OCI-M2 (cell line): ENCODE results near the gene AQP12B.
"Not testable (repeated sequence)": the region's sequence is repeated elsewhere in the genome, so short reads cannot be mapped to it uniquely, and the experiment has no call there.

Source experiments
- DNase-seq: peaks from one replicate; lab custom pipeline; 2025; ENCODE audit not compliant: unreplicated experiment; lab: John Stamatoyannopoulos, UW

The AQP12B gene

DNA sequence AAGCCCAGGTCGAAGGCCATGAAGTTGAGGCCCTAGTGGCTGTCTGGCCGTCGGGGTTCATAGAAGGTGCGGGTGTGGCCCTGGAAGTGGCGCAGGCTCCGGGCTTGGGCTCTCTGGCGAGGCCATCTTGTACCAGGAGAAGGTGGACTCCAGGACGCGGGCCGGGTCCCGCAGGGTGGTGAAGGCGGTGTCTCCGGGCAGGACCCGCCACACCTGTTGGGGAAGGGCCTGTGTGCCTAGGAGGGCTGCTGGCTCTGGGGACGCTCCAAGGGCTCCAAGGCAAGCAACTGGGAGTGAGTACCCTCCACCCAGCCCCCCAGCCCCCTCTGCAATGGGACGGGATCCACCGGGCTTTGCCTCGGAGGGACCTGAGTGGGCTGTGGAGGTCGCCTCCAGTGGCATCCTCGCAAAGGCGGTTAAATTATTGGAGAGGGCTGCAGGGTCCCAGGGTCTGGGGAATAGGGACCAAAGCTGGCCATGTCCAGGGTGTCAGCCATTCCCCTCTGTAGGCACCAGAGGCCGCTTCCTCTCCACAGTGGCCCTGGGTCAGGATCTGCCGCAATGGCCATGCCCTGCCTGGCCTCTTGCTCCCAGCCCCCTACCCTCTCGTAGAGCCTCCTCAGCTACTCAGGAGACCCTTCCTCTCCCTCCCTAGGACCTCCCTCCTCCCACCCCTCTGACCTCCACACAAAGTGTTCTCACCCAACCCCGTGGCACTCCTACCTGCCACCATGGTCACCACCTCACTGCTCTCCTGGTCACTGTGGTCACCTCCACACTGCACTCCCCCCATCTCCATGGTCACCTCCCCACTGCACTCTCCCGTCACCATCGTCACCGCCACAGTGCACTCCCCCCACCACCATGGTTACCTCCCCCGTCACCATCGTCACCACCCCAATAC lies 19.3 kb upstream of the AQP12B start:
- no peak for DNase-seq

DNA sequence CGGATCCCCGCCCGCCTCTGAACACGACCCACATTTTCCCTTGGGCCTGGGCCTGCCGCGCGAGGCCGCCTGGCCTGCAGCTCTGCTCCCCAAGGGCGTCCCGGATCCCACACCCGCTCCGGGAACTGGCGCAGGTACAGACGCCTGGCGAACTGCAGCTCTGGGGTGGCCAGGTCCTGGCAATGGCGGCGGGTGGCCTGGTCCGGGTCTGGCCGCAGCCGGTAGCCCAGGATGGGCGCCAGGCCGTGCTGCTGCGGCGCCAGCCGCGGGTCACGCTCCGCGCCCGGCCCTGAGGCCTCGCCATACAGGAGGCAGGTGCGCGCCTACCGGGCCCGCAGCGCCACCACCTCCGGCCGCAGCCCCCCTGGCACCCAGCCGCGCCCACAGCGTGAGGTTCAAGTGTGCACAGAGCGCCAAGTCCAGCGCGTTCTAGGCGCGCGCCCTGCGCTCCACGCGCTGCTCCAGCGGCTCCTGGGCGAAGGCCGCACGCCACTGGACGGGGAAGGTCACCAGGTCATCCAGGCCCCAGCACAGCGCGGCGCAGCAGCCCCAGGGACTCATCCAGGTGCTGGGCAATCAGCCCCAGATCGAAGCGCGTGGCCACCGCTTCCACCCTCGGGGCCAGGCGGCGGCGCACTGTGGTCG lies 18.5 kb upstream of the AQP12B start:
- no peak for DNase-seq

DNA sequence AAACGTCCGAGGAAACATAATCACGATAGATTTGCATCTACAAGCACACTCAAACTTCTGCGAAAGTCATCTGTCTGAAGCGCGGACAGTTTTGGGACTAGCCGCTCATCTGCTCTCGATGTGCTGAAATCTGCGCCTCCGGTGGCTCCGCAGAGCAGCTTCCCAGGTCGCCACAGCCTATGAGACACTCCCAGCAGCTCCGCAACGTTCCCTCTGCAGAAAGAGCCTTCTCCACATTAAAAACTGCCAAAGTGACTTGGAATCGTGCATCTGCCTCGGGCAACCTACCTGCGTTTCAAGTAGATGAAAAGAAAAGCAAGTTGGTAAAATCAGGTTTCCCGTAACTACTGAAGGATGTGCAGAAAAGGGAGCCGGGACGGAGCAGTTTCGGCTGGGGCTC lies 17.9 kb upstream of the AQP12B start:
- DNase-seq = not testable (repeated sequence)

DNA sequence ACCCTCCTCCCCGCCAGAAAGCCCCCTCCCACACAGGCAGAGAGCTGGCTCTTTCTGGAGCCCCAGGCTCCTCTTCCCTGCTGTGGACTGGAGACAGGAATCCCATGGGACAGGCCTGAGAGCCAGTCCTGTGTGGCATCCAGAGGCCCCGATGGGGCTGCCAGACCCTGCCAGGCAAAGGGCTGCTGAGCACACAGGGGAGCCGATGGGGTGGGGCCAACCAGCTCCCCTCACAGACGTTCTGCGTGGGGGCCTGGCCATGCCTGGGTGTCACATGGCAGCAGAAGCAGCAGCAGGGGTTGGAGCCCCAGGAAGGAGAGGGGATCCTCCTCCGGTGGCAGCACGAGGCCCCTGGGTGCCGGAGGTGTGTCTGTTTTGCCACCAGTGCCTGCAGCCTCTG lies 17.1 kb upstream of the AQP12B start:
- not testable (repeated sequence) for DNase-seq

DNA sequence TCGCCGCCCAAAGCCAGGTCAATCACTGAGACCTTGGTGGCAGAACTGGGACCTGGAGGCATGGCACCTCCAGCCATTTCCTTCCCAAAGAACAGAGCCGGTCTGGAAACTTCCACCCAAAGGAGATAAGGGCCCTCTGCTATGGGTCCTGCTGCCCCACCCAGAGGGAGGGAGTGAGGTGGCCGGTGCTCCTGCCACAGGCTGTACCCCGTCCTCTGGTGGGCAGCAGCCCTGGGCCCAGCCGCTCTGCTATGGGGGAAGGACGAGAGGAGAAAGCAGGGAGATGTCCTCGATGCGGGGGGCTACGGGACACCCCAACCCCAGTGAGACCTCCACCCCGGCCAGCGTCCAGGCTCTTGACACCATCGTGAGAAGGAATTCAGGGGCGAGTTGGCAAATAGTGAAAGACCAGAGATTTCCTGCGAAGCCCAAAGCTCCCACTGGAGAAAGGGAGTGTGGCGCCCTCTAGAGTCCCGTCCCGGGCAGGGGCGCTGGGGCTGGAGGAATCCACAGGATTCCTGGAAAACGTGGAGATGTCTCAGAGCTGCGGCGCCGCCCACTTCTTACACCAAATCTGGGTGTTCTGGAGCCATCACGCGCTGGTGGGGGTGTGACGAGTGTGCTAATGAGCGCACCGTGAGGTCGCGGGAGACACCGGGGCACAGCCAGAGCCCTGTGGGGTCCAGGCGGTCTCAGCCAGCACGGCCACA lies 16.3 kb upstream of the AQP12B start:
- DNase-seq = not testable (repeated sequence)

DNA sequence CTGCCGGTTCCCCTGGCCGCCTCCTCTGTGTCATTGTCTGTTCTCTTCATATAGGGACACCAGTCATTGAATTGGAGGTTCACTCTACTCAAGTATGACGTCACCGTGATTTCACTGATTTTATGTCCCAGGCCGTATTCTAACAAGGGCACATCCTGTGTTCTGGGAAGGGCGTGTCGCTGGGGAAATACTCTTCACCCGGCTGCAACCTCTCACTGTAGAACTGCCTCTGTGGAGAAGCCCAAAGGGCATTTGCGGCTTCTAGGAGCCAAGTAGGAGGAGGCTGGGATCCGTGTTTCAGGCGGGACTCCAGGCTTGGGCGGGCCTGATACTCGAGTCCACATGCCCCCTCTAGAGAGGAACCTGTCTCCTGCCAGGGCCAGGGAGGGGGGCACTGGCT lies 13.8 kb upstream of the AQP12B start:
- DNase-seq = not testable (repeated sequence)

DNA sequence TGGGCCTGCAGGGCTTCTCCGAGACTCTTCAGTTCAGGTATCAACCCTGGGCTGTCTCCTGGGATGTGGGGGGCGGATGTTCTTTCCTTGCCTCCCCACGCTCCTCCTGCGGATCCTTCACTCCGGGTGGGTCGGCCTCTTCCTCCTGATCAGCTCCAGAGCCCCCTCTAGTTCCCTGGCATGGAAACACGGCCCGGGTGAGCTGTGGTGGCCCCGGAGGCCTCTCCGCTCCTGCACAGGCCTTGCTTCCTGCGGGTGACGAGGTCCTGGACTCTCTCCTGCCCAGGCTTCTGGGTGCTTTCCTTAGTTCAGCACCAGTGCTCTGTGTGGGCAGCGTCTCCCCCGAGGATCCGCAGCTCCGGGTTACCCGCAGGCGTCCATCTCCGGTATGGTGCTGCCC lies 12.9 kb upstream of the AQP12B start:
- not testable (repeated sequence) for DNase-seq

DNA sequence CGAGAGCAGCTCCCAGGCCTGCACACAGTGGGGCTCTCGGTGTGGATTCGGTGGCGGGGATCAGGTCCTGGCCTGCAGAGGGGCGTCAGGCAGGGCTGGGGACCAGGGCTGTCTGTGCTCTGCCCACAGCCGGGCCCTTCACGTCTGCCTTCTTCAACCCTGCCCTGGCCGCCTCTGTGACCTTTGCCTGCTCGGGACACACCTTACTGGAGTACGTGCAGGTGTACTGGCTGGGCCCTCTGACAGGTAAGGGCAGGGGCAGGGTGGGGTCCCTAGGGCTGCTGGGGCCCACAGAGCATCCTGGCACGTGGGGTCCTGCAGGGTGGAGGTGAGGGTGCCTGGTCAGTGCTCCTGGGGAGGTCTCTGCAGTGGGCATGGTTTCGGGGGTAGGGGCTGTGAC lies 11.6 kb upstream of the AQP12B start:
- DNase-seq = not testable (repeated sequence)

DNA sequence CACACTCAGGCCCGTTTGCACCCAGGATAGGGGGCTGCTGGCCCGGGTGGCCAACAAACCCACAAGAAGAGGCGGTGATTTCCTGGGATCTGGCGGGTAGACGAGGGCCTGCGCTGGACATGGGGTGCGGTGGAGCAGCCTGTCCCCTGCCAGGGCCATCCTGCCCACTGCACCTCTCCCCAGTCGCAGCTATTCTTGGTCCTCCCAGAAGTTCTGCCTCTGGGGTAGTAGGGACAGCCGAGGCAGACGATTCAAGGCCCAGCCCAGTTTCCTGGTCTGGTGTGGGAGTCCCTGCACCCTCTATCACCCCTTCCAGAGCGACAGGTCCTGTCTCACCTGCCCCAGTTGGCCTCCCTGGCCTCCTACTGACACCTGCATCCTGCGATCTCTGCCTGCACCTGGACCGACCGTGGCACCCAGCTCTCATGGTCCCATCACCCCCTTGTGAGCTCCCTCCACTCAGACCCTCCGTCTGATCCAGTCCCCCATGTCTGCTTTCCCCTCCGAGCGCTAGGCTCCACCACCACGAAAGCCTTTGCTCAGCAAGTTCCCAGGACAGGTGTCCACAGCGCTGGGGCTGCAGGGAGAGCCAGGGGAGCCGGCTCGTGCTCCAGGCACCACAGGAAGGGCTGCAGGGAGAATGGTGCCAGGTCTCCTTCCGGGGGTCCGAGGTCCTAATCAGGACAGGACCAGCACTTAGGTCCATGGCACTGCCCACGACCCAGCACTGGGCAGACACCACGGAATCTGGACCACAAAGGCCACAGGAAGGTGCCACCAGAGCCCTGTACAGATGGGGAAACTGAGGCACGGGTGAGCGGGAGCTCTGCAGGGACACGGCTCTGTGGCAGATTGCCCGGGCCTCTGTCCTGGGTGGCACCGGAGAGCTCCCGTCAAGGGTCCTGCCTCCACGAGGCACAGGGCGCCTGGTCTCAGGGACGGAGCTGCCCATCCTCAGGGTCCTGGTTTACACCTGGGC lies 10.2 kb upstream of the AQP12B start:
- DNase-seq = not testable (repeated sequence)

DNA sequence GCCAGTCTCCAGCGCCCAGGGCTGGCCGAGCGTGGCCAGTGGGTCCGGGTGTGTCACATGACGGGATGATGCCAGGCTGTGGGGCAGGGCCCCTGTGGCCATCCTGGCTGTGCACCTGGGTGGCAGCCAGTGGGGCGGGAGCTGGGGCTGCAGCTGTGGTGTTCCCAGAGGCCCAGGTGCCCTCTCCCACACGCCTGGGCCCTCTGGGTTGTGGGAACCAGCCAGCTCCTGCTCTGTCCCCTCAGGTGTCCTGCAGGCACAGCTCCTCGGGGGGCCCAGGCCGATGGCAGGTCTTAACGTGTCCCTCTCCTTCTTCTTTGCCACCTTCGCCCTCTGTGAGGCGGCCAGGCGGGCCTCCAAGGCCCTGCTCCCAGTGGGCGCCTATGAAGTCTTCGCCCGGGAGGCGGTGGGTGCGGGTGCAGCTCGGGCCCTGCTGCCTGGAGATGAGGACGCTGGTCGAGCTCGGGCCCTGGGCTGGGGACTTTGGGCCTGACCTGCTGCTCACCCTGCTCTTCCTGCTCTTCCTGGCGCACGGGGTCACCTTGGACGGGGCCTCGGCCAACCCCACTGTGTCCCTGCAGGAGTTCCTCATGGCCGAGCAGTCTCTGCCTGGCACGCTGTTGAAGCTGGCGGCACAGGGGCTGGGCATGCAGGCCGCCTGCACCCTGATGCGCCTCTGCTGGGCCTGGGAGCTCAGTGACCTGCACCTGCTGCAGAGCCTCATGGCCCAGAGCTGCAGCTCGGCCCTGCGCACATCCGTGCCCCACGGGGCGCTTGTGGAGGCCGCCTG lies 9.1 kb upstream of the AQP12B start, which contains the start of gene AQP12A:
AQP12A (plus strand) TSS at position 236 of the 790 bp plus-strand sequence; CDS start at position 284, 48 bp downstream.
- not testable (repeated sequence) for DNase-seq

DNA sequence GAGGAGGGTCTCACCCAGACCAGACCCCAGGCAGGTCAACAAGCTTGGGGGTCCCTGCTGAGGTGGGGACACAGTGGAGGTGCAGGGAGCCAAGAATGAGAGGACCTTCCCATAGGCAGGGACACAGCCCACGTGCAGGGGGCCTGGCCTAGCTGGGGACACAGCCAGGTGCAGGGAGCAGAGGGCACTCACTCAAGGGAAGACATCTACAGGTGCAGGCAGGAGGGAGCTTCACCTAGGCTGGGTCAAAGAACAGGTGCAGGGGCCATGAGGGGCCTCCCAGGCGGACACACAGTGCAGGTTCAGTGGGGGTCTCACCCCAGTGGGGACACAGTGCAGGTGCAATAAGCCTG lies 8.4 kb upstream of the AQP12B start:
- not testable (repeated sequence) for DNase-seq

DNA sequence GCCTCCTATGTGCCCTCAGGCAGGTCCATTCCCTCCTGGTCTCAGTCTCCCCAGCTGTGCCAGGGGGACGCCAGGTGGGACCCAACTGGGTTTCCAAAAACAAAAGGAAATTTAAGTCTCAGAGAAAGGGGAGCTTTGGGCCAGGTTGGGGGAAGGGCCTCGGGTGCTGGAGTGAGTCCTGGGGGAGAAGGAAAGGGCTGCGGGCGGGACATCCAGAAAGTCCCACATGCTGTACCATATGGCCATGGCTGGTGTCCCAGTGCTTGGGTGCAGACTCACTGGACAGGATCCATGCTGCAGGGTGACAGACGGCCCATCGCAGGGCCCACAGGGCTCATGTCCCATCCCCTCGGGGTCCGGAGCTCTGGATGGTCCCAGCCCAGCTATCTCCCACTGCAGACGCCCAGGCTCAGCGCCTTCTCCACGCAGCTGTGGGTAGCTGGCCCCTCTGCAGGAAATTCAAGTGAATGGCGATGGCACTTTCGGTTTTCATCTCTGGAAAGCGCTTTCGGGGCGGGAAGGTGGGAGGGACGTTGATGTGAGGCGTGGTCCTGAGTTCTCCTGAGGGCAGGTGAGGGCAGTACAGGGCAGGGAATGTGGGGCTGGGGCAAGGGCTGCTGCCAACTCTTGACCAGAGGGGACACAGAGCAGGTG lies 7.9 kb upstream of the AQP12B start:
- DNase-seq = not testable (repeated sequence)

DNA sequence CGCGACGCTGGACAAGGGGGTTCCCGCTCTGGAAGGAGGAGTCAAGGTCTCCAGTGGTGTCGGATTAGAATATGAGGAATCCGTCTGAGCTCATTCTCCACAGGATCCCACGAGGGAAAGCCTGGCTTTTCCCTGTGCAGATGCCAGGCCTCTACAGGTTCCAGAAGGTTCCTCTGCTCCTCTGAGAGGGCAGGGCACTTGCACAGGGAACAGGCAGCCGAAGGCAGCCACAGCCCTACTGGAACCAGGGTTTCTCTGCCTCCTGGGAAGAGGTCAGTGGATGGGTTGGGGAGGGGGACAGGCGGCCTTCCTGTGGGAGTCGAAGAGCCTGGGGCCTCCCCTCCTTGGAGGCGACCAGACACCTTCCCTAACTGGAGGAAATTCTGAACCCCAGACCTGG lies 7.3 kb upstream of the AQP12B start:
- DNase-seq = no peak

DNA sequence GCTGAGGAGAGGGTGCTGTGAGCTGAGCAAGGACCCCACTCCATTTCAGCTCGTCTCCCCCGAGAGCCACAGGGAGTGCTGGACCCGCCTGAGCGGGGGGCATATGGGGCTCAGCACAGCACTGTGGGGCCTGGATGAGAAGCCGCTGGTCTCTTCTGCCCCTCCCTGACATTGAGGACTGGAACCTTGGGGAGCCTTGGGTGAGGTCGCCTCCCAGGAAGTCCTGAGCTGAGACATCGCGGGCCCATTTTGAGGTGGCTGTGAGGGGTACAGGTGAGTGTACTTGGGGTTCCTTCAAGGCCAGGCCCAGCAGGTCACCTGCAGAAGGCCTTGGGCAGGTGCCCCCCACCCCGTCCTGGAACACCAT lies 5.9 kb upstream of the AQP12B start:
- no peak for DNase-seq

DNA sequence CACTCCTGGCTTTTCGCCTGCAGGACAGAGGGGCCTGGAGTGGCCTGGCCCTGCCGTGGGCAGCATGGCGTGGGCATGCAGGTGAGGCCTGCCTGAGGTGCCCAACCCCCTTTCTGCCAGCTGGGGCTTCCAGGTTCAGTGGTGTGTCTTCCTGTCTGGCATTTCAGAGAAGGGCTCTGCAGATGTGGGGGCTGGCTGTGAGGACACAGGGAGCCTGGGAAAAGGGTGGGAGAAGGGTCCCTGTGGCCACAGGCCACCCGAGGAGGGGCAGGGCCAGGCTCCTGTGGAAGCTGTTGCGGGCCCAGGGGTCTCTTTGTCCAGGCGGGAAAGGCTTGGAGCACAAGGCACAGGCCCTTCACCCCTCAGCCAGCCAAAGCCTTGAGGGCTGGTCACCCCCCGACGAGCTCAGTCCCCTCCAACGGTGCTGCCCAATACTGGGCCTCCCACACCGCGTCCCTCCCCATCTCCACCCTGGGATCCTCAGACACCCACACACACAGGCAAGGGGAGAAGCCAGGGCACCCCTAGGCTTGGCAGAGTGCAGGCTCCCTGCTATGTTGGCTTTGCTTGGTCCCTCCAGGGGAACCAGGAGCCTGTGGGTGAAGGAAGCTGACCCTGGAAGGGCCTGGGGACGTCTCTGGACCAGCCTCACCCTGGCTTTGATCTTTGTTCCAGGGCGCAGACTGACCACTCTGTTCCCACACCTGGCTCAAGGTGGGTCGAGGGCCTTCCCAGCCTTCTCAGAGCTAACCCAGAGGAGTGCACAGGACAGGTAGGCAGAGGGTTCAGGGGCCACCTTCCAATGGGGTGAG lies 5.3 kb upstream of the AQP12B start:
- DNase-seq = no peak

DNA sequence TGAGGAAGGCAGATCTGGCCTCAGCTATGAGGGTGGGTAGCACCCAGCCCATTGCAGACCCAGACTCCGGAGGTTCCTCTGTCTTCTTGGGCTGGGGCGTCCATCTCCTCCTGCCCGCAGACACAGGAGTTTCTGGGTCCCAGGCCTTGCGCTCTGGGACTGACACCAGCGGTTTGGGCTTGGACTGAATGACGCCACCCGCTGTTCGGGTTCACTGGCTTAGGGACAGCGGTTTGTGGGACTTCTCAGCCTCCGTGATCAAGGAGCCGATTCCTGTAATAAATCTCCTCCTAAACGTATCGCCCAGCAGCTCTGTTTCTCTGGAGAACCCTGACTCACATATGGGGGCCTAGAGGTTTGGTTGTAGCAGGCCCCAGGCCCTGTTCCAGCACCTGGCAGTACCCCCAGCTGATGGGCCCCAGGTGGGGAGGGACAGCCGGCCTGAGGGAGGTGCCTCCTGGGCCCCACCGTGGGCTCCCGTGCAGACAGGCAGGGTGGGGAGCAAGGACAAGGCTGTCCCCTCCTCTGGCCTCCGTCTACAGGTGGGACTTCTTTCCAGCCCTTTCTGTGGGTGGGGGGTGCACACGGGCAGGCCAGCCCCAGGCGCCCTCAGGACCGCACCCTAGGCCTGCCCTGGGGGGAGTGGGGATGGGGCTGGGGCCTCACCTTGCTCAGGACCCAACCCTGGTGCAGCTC lies 4.5 kb upstream of the AQP12B start:
- DNase-seq = no peak

DNA sequence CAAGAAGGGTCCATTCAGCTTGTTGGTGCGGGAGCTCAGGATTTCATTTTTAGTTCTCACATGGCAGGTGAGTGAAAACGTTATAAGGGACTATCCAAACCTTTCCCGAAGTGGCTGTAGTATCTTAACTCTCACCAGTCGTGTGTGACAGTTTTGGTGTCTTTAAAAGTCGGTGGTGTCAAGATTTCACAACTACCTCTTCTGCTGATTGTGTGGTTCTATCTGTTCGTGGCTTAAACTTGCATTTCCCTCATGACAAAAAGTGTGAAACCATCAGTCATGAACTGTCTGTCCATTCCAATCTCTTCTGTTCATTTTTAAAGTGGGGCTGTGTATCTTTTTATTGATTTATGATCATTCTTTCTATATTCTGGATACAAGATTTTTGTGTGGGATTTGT lies 3.8 kb upstream of the AQP12B start:
- no peak for DNase-seq
